NCI-H2081 treated with DMSO at 0.1 percent for 48 hours (cell line): Measurements from ENCODE around the gene LRPAP1.
A peak's percentile ranks its signal among the peaks of the same experiment; 100 is the strongest.
"Not testable (repeated sequence)": the region's sequence is repeated elsewhere in the genome, so short reads cannot be mapped to it uniquely, and the experiment has no call there.

Experiments
- DNase-seq: peaks from one replicate; lab custom pipeline; 2025; lab: John Stamatoyannopoulos, UW

LRPAP1 gene

DNA sequence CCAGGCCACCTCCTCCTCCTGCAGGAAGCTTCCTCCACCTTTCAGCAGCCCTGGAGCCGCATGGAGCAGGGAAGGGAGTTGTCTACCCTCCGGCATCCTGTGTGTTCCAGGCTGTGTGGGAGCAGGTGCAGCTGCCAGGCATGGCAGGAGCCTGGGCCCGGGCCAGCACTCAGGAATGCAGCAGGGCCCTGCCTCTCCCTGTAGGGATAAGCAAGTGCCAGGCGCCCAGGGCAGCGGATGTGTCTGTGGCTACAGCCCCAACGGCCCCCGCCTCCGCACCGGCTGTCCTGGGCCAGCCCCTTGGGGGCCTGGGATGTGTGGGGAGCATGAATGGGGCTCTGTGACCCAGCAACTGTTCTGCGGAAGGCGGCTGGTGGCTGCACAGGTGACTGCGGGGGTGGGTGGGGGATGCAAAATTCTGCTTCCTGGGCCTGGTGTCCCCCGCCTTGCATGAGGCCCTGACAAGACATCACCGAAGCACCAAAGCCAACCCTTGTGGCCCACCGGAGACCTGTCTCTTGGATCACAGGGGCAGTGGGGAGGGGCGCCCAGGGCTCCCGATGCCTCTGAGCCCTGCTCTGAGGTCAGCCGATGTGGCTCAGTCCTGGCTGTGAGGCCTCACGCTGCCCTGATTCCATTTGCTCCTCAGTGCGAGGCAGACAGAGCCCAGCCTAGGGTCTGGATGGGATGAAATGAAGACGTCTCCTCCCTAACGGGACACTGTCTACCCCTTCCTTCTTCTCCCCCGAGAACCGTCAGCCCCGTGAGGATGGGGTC lies 70.5 kb downstream of the LRPAP1 start:
- DNase-seq = peak; percentile 10

DNA sequence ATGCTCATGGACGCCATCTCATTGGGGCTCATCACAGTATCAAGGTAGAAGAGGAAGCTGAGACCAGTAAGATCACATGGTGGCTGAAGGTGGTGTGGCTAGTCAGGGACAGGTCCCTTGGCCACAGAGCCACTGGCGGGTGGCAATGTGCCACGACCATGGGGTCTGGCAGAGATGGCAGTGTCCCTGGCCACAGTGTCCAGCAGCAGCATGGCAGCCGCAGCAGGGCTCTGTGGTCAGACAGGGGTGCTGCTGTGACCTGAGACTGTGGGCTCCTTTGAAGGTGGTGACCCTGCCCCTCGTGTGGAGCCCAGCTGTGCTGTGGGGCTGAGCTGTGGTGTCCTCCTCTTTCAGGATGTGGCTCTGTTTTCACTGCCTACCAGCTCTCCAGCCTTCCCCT lies 71.3 kb downstream of the LRPAP1 start:
- DNase-seq = no peak

DNA sequence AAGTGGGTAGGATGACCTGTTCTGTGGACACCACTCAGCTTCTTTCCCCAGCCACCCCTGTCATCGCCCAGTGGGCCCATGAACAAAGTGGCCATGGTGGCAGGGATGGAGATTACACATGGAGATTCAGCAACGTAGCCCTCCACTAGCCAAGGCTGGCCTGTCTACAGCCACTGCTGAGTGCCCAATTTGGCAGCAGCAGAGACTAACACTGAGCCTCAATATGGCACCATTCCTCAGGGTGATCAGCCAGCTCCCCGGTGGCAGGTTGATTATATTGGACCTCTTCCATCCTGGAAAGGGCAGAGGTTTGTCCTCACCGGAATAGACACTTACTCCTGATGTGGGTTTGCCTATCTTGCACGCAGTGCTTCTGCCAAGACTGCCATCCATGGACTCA lies 73.1 kb downstream of the LRPAP1 start:
- DNase-seq = not testable (repeated sequence)

DNA sequence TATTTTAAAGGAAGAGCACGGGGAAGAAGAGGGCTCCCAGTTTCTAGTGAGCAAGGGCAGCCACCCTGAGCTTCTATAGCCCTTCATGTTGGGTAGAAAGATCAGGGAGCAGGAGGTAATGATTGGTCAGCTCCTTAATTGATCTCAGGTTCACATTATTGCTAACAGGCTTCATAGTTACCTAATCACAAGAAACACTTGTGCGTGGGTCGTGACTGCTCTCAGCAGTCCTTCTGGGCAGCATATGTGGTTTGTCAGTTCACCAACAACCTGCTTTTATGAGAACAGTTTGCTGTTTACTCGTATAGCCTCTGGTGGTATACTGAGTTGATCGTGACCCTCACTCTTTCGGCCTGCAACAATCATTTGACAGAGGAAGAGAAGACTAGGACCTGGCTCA lies 73.9 kb downstream of the LRPAP1 start:
- DNase-seq = no peak

DNA sequence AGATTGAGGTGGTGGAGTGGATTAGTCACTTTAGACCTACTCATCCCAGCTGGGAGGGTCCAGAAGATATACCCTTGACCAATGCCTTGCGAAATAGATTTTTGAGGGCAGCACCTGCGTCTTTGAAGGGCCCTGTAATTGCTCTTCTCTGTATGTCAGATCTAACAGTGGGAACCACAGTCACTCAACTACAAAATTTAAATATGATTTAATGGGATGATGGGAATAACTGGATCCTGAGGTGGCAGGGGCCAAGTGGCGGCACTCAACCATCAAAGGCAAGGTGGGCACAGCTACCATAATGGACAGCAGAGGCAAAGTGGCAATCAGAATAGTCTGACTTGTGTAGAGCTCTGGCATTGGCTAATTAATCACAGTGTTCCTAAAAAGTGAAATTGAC lies 76.6 kb downstream of the LRPAP1 start:
- DNase-seq = not testable (repeated sequence)
